ENCODE data around the gene RPS13.

DNA sequence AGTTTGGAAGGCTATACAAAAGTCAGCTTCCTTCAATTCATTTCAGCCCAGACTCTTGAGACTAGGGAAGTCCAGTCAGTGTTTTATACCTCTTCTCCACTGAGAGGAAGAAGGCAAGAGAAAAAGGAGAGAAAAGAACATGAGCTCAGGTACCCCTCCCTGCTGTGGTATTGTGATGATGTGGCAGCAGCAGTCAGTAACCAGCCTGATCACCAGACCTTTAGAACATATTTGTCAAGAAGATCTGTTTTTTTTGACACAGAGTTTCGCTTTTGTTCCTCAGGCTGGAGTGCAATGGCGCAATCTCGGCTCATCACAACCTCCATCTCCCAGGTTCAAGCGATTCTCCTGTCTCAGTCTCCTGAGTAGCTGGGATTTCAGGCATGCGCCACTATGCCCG is 21.2 kb upstream of the RPS13 start:
- TF ChIP-seq, protein P1, sequence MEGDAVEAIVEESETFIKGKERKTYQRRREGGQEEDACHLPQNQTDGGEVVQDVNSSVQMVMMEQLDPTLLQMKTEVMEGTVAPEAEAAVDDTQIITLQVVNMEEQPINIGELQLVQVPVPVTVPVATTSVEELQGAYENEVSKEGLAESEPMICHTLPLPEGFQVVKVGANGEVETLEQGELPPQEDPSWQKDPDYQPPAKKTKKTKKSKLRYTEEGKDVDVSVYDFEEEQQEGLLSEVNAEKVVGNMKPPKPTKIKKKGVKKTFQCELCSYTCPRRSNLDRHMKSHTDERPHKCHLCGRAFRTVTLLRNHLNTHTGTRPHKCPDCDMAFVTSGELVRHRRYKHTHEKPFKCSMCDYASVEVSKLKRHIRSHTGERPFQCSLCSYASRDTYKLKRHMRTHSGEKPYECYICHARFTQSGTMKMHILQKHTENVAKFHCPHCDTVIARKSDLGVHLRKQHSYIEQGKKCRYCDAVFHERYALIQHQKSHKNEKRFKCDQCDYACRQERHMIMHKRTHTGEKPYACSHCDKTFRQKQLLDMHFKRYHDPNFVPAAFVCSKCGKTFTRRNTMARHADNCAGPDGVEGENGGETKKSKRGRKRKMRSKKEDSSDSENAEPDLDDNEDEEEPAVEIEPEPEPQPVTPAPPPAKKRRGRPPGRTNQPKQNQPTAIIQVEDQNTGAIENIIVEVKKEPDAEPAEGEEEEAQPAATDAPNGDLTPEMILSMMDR (IDR thresholded peaks at IDR 0.05 in 2 of 3, conservative IDR thresholded peaks at IDR 0.05 in 1 of 3; ENCODE audit: insufficient read depth in 2 of 3, low read depth in 1 of 3, low read length in 3 of 3), result no peak
- no peak for TF ChIP-seq SIX5 (IDR thresholded peaks at IDR 0.05; ENCODE audit: borderline replicate concordance in 1 of 2, insufficient read depth in 1 of 2, low read depth in 1 of 2, low read length in 2 of 2)
- no peak for TF ChIP-seq RFX5 (IDR thresholded peaks at IDR 0.05; ENCODE audit: low read depth, low read length)
- no peak for TF ChIP-seq SNRNP70 (optimal IDR thresholded peaks at IDR 0.05; ENCODE audit: low read depth, low read length)
- TF ChIP-seq GATA2 (CRISPR knock-in tag; IDR thresholded peaks at IDR 0.05), result no peak
